GM18502 (cell line): ENCODE results near the gene SLC12A9.

Experiments
- ATAC-seq: cut with Tn5 transposase; IDR thresholded peaks from one replicate; pipeline ENCODE4 v1.9.1; 2021; ENCODE audit warnings: mild to moderate bottlenecking; ENCODE audit not compliant: unreplicated experiment, poor library complexity

The SLC12A9 gene

DNA sequence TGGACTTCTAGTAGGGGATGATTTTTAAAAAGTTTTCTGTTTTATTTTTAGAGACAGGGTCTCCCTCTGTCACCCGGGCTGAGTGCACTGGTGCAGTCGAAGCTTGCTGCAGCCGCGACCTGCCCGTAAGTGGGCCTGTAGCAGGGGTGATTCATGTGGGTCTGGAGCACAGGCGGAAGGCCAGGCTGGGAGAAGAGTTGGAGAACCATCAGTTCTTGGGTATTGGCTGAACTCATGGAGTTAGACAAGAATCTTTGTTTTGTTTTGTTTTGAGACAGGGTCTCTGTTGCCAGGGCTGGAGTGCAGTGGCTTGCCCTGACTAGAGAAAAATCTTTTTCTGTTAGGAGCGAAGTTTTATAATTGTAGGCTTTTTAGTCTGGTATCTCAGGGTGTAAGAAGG, 28.1 kb downstream of the SLC12A9 start:
- no peak for ATAC-seq

GRCh38 chr7:100881136-100881535, 28.6 kb downstream of the SLC12A9 start:
- ATAC-seq, result no peak

- no peak for ATAC-seq
Measured at GRCh38 chr7:100882201-100882600, 29.7 kb downstream of the SLC12A9 start.

DNA sequence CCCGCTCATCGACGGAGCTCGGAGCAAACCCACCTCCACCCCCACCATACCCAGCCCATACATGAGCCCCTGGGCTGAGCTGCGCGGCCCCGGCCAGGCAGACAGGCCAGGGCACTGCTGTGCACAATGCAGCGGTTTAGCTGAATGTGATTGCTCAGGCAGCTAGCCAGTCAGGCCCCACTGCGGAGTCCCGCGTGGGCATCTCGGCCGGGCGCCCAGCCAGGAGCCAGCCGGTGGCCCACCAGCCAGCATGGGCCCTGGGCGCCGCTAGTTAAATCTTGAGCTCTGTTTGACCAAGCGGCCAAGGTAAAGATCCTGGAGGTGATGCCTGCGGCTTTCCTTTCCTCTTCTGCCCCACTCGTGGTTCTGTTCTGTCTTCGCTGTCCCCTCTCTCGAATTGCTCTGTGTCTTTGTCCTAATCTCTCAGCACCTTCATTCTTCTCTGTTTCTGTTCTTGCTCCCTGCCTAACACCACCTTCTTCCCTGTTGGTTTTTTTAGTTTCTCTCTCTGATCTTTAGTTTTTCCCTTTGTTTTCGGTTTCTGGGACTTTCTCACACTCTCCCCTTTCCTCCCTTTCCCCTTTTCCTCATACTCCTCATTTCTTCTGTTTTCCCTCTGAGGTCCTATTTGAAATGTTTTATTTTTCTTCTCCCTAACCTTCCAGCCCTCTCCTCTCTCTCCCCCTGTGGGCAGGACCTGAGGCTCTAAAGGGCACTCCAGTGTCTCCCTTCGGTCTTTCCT, 30.4 kb downstream of the SLC12A9 start:
- ATAC-seq, result no peak

DNA sequence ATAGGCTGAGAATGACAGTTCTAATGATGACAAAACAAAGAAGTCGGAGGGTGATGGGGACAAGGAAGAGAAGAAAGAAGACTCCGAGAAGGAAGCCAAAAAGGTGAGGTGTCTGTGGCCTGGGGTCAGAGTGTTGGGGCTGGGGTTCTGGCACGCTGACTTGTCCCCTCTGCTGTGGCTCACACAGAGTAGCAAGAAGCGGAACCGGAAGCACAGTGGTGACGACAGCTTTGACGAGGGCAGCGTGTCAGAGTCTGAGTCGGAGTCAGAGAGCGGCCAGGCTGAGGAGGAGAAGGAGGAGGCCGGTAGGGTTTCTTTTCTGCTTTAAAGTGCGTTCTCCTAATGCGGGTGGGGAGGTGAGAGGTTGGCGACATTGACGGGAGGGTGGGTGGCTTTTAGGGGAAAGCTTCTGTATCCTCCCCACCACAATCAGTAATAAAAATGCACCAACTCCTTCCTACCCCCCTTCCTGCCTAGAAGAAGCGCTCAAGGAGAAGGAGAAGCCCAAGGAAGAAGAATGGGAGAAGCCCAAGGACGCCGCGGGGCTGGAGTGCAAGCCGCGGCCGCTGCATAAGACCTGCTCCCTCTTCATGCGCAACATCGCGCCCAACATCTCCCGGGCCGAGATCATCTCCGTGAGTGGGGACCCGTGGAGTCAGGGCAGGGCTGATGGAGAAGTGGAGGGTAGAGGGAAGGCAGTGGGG, 32.4 kb downstream of the SLC12A9 start:
- no peak for ATAC-seq

GRCh38 chr7:100885440-100886141, 33.1 kb downstream of the SLC12A9 start:
- no peak for ATAC-seq

DNA sequence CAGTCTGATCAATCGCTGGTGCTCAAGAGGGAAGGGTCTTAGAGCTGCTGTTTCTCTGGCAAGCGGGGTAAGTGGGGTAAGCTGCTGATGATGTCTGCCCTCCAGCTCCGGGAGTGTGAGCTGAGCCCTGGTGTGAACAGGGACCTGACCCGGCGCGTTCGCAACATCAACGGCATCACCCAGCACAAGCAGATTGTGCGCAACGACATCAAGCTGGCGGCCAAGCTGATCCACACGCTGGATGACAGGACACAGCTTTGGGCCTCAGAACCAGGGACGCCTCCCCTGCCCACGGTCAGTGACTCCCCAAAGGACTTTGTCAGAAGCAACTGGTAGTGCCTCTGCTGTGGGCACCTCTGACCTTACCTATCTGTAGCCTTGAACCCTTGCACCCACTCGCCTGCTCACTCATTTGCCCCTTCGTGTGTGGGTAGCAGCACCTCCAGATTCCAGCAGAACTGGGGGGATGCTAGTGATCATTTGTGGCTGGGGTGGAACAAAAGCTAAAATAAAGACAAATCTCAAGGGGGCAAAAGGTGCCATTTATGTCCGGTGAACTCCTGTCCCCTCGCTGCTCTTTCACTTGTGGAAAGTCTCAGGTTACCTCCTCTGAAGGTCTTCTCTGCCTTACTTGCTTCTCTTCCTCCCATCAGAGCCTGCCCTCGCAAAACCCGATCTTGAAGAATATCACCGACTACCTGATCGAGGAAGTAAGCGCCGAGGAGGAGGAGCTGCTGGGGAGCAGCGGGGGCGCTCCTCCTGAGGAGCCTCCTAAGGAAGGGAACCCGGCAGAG, 33.8 kb downstream of the SLC12A9 start:
- ATAC-seq, result no peak

DNA sequence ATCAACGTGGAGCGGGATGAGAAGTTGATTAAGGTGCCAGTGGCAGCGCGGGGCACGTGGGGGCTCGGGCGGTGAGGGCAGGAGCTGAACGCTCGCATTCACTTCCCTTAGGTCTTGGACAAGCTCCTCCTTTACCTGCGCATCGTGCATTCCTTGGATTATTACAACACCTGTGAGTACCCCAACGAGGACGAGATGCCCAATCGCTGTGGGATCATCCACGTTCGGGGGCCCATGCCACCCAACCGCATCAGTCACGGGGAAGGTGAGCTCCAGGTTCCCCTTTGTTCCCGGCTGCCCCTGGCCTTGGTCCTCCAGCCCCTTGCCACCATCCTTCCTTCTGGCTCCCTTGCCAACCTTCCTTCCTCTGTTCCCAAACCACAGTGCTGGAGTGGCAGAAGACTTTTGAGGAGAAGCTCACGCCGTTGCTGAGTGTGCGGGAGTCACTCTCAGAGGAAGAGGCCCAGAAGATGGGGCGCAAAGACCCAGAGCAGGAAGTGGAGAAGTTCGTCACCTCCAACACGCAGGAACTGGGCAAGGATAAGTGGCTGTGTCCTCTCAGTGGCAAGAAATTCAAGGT, 34.5 kb downstream of the SLC12A9 start:
- peak; percentile 0 for ATAC-seq

DNA sequence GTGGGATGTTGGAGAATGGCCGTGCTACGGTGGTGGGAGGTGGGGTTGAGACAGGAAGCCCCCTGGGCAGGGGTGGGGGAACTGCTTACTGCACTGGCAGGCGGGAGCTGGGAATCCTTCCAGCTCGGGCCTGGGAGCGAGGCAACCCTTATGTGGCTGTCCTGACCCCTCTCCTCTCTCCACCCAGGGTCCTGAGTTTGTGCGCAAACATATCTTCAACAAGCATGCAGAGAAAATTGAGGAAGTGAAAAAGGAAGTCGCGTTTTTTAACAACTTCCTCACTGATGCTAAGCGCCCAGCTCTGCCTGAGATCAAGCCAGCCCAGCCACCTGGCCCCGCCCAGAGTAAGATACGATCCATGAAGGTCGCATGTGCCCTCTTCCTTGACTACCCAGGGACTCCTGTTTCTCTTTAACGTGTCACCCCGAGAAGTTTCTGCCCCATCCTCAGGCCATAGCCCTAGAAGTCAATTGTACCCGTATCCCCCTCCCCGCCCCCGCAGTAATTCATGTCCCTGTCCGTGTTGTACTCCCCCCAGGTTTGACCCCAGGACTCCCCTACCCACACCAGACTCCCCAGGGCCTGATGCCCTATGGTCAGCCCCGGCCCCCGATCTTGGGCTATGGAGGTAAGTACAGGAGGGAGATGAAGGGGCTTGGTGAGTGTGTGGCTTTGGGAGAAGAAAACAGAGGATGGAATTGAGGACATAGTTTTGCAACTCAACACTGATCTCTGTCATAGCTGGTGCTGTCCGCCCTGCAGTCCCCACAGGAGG, 35.2 kb downstream of the SLC12A9 start:
- ATAC-seq, result peak; percentile 46

DNA sequence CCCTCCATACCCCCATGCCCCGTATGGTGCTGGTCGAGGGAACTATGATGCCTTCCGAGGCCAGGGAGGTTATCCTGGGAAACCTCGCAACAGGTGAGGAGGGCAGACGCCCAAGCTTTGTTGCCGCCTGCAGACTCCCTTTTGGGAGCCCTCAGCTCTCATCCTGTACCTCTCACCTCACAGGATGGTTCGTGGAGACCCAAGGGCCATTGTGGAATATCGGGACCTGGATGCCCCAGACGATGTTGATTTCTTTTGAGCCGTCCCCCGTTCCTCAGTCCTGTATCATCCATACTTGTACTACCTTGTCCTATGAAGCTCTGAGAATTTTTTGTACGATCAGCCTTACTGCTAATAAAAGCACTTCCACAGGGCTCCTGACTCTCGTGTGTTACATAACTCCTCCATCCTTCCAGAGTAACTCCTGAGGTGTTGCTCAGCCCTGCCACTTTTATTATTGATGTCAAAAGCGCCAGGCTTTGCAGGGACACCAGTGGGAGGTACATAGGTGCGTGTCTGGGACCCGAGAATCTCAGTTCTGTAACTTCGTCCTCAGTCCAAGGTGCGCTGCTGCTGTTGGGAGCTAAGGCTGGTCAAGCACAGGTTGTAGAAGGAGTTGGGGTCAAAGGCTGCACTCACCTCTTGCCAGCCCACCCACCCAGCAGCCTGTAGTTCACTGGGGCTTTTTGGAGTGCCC, 35.9 kb downstream of the SLC12A9 start:
- no peak for ATAC-seq

- ATAC-seq, result peak; percentile 28
Measured at GRCh38 chr7:100888988-100889750, 36.7 kb downstream of the SLC12A9 start, which contains the start of gene UFSP1. UFSP1 (minus strand) TSS chr7:100889715; CDS start chr7:100889271, 444 bp downstream.

DNA sequence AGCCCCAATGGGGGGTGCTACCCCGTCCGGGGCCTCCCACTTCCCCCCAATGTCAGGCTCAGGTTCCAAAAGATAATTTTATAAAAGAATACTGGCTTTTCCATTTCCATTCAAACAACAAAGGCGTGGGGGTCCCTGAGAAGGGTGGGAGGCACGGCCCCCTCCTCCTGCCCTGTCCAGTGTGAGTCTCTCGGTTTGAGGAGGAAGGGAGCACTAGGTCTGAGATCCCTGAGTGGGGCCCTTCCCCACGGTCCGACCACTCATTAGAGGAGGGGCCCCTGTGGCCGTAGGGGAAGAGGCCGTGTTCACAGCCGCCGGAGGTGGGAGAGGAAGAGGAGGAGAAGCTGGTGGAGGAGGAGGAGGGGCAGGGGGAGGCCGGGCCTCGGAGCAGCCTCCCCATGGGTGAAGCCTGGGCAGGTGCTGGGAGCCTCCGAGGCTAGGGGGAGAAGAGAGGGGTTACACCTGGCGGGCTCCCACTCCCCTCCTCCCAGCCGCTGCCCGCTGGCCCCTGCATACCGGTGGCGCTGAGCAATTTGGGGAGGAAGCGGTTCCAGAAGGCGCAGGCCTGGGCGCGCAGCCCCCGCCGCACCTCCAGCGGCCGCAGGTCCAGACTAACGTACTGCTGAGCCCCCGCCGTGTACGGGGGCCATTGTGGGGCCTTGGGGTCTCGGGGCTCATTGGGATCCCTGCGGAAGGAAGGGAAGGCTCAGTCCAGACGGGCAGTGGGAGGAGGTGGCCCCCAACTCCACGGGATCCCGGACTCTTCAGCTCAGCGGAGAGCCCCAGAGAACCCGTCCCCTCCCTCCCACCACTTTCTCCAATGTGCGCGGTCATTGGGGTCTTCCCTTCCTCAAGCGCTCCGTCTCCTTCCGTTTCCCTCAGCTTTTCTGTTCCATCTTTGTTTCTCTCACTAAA, 38.4 kb downstream of the SLC12A9 start:
- no peak for ATAC-seq

DNA sequence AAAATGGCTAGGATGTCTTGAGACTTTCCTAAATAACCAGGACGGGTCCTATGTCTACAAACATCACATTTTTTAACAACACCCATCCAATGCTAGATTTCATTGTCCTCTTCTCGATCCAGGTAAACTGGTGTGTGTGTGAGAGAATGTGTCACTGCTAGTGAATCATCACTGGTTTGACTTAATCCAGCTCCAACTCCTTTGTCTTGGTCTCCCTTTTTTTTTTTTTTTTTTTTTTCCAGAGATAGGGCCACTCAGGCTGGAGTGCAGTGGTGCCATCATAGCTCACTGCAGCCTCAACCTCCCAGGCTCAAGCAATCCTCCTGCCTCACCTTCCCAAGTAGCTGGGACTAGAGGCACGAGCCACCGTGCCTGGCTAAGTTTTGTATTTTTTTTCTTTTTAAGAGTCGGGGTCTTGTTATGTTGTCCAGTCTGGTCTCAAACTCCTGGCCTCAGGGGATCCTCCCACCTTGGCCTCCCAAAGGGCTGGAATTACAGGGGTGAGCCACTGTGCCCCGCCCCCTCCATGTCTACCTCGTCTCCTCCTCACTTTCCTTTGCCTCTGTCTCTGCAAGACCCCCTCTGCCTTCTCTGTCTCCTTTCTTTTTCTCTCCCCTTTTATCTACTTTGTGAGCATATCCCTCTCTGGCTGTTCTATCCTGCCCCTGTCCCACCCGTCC, 39.2 kb downstream of the SLC12A9 start:
- ATAC-seq, result no peak

- ATAC-seq, result no peak
Measured at GRCh38 chr7:100892364-100893317, 40.1 kb downstream of the SLC12A9 start.

DNA sequence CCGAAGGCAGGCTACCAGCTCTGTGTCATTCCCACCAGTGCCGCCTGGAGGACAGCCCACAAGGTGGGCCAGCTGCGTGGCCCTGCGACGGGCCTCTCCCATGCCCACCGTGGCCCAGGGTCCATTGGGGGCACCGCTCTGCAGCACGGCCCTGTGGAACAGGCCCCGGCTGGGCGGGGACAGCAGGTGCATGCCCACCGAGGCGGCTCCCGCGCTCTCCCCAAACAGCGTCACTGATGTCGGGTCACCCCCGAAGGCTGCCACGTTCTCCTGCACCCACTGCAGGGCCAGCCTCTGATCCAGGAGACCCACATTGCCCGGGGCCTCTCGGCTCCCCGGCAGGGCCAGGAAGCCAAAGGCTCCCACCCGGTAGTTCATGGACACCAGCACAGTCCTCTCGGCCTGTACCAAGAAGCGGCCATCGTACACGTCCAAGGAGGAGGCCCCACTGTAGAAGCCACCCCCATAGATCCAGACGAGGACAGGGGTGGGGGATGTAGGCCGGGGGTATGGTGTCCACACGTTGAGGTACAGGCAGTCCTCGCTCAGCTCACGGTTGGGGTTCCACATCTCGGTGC, 40.9 kb downstream of the SLC12A9 start:
- no peak for ATAC-seq
